K562 (cell line): ENCODE results near the gene PNMA8C.

ENCODE experiments used
- ATF1 ChIP-seq, 2 experiments: fragments of 450-650 bp in 1 of 2; IDR thresholded peaks; 2 replicates each; pipeline ENCODE4 v1.6.1; 2016; ENCODE audit warnings: missing compliant biosample characterization in 1 of 2, missing genetic modification characterization in 1 of 2
- ATF2 ChIP-seq: sonication (generic); formaldehyde crosslinking; IDR thresholded peaks from 2 replicates; pipeline ENCODE4 v1.8.1; 2022; ENCODE audit warnings: missing genetic modification reagents
- CLOCK ChIP-seq: fragments of 250-450 bp; sonication (Bioruptor Pico); IDR thresholded peaks from 2 replicates; pipeline ENCODE4 v1.4.0; 2020; ENCODE audit warnings: mild to moderate bottlenecking, moderate library complexity, borderline replicate concordance
- DMBX1 ChIP-seq: fragments of 250-450 bp; sonication (Bioruptor Pico); IDR thresholded peaks from 2 replicates; pipeline ENCODE4 v1.8.0; 2022; ENCODE audit warnings: inconsistent platforms, mild to moderate bottlenecking, moderate library complexity, borderline replicate concordance
- E2F4 ChIP-seq: sonication (generic); formaldehyde crosslinking; IDR thresholded peaks from 2 replicates; pipeline ENCODE4 v1.8.0; 2022; ENCODE audit warnings: mild to moderate bottlenecking, low read depth, missing genetic modification reagents
- MAFK ChIP-seq: IDR thresholded peaks from 2 replicates; pipeline ENCODE4 v1.6.1; 2011; ENCODE audit warnings: low read length, improper control_type of control experiment
- PML ChIP-seq: IDR thresholded peaks from 2 replicates; pipeline ENCODE4 v1.6.1; 2012; ENCODE audit warnings: low read length, inconsistent platforms
- POLR2A ChIP-seq: fragments of 450-650 bp; conservative IDR thresholded peaks from 2 replicates; pipeline ENCODE4 v1.6.1; 2016
- TAF1 ChIP-seq: IDR thresholded peaks from 2 replicates; pipeline ENCODE4 v1.6.1; 2011; ENCODE audit warnings: mild to moderate bottlenecking, low read length, moderate library complexity; ENCODE audit not compliant: insufficient read depth, control insufficient read depth, severe bottlenecking; ENCODE audit errors: extremely low read depth
- TCF3 ChIP-seq: sonication (generic); formaldehyde crosslinking; IDR thresholded peaks from 2 replicates; pipeline ENCODE4 v1.4.0; 2020; ENCODE audit warnings: mild to moderate bottlenecking, missing genetic modification reagents
- ZNF398 ChIP-seq: fragments of 250-450 bp; sonication (Bioruptor Pico); IDR thresholded peaks from 2 replicates; pipeline ENCODE4 v1.8.0; 2021; ENCODE audit warnings: moderate library complexity, mild to moderate bottlenecking, inconsistent platforms

- TF ChIP-seq MAFK (no peak), PML (no peak), CLOCK (CRISPR knock-in tag) (no peak), ATF2 (CRISPR knock-in tag) (no peak), ATF1 (CRISPR knock-in tag; IDR thresholded peaks at IDR 0.05) (no peak), ATF1 (tag; IDR thresholded peaks at IDR 0.05) (no peak), TCF3 (CRISPR knock-in tag) (no peak), TAF1 (no peak), POLR2A (no peak), DMBX1 (CRISPR knock-in tag) (no peak), E2F4 (CRISPR knock-in tag) (no peak), ZNF398 (CRISPR knock-in tag) (no peak)
Observed at GRCh38 chr19:46466536-46467196, 37.9 kb upstream of the PNMA8C start.
